ENCODE data around the gene RABIF. TPM values are rescaled to one million over a fixed set of nuclear protein-coding genes. Genes with fewer than 3 reads are reported as not detected.

RABIF gene
- total and polyA plus RNA-seq, 10 of the 15 experiments (the other 5 are each of a cell fraction or from before 2014, with no cell fraction given), result 4.7 to 18.2 (median 8.8) TPM

DNA sequence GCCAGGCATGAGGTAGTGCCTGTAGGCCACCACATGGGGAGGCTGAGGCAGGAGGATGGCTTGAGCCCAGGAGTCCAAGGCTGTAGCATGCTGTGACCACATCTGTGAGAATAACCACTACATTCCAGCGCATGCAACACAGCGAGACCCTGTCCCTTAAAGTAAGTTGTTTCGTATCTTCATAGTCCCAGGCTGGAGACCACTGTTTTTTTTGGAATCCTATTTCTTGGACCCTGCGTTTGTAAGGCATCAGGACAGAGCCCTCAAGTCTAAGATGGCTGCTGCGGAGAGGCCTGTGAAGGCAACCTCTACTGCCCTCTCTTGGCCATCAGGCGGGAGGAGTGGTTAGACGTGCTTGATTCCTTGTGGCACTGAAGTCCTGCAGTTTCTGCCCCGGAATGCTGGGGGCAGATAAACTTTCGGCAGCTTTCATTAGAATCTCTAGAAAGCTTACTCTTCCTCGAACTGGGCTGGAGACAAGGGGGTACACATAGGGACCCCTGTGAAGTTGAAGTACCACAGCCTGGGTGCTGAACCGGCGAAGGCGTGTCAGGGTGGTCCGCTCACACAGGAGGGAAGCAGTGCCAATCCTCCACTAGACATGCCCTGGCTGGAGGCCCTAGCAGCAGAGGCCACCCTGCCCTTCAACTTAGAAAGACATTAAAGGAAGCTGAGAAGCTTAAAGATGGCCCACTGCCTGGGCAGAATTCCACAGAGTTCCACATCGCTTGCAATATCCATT, 36.6 kb downstream of the RABIF start (continued):
- TF ChIP-seq, protein P1, sequence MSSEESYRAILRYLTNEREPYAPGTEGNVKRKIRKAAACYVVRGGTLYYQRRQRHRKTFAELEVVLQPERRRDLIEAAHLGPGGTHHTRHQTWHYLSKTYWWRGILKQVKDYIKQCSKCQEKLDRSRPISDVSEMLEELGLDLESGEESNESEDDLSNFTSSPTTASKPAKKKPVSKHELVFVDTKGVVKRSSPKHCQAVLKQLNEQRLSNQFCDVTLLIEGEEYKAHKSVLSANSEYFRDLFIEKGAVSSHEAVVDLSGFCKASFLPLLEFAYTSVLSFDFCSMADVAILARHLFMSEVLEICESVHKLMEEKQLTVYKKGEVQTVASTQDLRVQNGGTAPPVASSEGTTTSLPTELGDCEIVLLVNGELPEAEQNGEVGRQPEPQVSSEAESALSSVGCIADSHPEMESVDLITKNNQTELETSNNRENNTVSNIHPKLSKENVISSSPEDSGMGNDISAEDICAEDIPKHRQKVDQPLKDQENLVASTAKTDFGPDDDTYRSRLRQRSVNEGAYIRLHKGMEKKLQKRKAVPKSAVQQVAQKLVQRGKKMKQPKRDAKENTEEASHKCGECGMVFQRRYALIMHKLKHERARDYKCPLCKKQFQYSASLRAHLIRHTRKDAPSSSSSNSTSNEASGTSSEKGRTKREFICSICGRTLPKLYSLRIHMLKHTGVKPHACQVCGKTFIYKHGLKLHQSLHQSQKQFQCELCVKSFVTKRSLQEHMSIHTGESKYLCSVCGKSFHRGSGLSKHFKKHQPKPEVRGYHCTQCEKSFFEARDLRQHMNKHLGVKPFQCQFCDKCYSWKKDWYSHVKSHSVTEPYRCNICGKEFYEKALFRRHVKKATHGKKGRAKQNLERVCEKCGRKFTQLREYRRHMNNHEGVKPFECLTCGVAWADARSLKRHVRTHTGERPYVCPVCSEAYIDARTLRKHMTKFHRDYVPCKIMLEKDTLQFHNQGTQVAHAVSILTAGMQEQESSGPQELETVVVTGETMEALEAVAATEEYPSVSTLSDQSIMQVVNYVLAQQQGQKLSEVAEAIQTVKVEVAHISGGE (CRISPR knock-in tag; IDR thresholded peaks at IDR 0.05), result no peak
- no peak for TF ChIP-seq EP300 (IDR thresholded peaks at IDR 0.05; ENCODE audit: borderline replicate concordance in 1 of 2, control insufficient read depth in 1 of 2, low read depth in 2 of 2, low read length in 2 of 2)

DNA sequence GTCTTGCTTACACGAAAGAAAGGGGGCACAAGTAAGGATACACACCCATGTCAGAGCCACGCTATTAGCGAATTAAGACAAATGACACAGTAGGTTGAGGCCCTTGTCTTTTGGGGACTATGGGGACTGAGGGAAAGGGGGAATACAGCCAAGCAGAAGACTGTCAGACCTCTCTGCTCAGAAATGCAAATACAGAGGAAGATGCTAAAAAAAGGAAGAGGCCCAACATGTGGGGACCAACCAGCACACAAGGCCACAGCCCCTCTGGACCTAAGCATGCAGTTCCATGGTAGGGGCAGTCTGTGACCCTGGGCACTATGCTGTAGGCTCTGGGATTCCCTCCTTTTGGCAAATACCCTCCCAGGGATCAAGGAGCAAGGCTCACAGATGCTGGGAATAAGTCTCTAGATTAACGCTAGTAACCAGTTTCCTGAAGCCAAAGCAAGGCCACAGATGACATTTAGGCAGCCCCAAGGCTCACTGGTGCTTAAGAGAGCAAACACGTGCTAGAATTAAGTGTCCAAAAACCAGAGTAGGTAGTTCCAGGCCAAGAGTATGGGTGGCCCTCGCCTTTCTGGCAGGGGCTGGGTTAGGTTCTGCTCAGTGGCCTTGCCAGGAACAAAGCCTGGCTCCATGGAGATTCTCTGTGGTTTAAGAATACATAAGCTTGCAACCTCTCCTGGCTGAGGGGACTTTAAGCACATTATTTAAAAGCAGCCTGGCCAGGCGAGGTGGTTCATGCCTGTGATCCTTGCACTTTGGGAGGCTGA, 38.2 kb downstream of the RABIF start:
- in situ Hi-C loops (cut with MboI) (no loop called here), intact Hi-C loops (cut with micrococcal nuclease; ENCODE audit: unreplicated experiment) (no loop called here)
- H3K4me3 ChIP-seq, result no peak overlapping the region
- CTCF ChIA-PET, result interaction anchor here (0.8 to 3.5 kb wide), 5 partner anchors 12 to 101 kb away, joined by 3 to 14 read pairs (median 3); no protein-coding TSS in a partner anchor
- H3K4me1 ChIP-seq (ENCODE audit: control insufficient read depth, insufficient read depth, low read length), result peaks cover 7% of the 10 kb centered on the region; the same call in 1 of the 2 replicates
- H3K79me2 ChIP-seq (ENCODE audit: control insufficient read depth, insufficient read depth, low read length), result no peaks in the 10 kb centered on the region
- 56% methylated on average over 7 of the region's 7 CpGs for WGBS (ENCODE audit: insufficient coverage, insufficient replicate concordance, low lambda C conversion rate, missing lambda C conversion rate)
- DNase-seq (ENCODE audit: low read depth, low spot score), result no peak
- POLR2A ChIA-PET, result no interaction called here
- H3K27ac ChIP-seq (ENCODE audit: control insufficient read depth, insufficient read depth), result no peak overlapping the region
- no peaks in the 10 kb centered on the region for H3K9me3 ChIP-seq (replicated peaks; ENCODE audit: control insufficient read depth, insufficient read depth, low read length)
- ATAC-seq, result no peak
- SMC1A ChIA-PET (ENCODE audit: uncharacterized antibody, unreplicated experiment), result no interaction called here
- RAD21 ChIA-PET (ENCODE audit: unreplicated experiment), result interaction anchor here (0.7 kb wide), 1 partner anchor 1956 kb away, joined by 4 read pairs; no protein-coding TSS in a partner anchor
- H4K20me1 ChIP-seq (ENCODE audit: control insufficient read depth, insufficient read depth), result no peaks in the 10 kb centered on the region
- H3K27me3 ChIP-seq (replicated peaks in 1 of 2; ENCODE audit: control insufficient read depth in 2 of 2, insufficient read depth in 2 of 2, low read length in 1 of 2), result no peaks in the 10 kb centered on the region
- no peak overlapping the region for H3K9ac ChIP-seq (ENCODE audit: control insufficient read depth, insufficient read depth, low read length)
- FAIRE-seq, result no peak
- H2AFZ ChIP-seq (ENCODE audit: control insufficient read depth, low read depth, low read length), result peak overlapping the region; percentile 65; the same call in 1 of the 2 replicates
- no peak overlapping the region for H3K4me2 ChIP-seq (ENCODE audit: control insufficient read depth, insufficient read depth)
- BruUV-seq (replicated peaks), result no TSS peak
- H3K36me3 ChIP-seq (ENCODE audit: control insufficient read depth in 2 of 2, insufficient read depth in 2 of 2, low read length in 1 of 2), result no peaks in the 10 kb centered on the region
- TF ChIP-seq SPI1 (IDR thresholded peaks at IDR 0.05; ENCODE audit: borderline replicate concordance, insufficient read depth, low read depth, low read length) (0 out of 2 replicates have a peak, but pooled peaks have one; percentile 16), PAX5 (IDR thresholded peaks at IDR 0.05; ENCODE audit: borderline replicate concordance, low read depth, low read length) (no peak), CBX5 (IDR thresholded peaks at IDR 0.05; ENCODE audit: low read depth) (no peak)

Data from GM12878 (cell line).